Mucosa of descending colon (tissue), 3 donors: ENCODE results near the gene PTPRK. TPM values are rescaled to one million over a fixed set of nuclear protein-coding genes. Genes with fewer than 3 reads are reported as not detected.

Experiments used
- ATAC-seq: fragments of 200-7000 bp; cut with Tn5 transposase; one replicate; pipeline ENCODE4 v1.9.1; 2020; ENCODE audit warnings: mild to moderate bottlenecking, moderate library complexity
- DNase-seq, 3 donors: peaks; one replicate each; pipeline ENCODE4 v3.0.0-alpha.2; 2020
- H3K36me3 ChIP-seq: fragments of 200-600 bp; one replicate; pipeline ENCODE4 v1.8.0; 2021; ENCODE audit warnings: low read depth, mild to moderate bottlenecking
- H3K4me1 ChIP-seq: fragments of 200-600 bp; one replicate; pipeline ENCODE4 v1.8.0; 2021; ENCODE audit warnings: low read depth, mild to moderate bottlenecking
- H3K4me3 ChIP-seq: fragments of 200-600 bp; one replicate; pipeline ENCODE4 v1.8.0; 2021; ENCODE audit warnings: mild to moderate bottlenecking
- H3K9me3 ChIP-seq: fragments of 200-600 bp; one replicate; pipeline ENCODE4 v1.8.0; 2021; ENCODE audit warnings: mild to moderate bottlenecking
- intact Hi-C, 2 donors: fragments of 100-400 bp; cut with DNase I in 1 of 2; cut with micrococcal nuclease in 1 of 2; formaldehyde crosslinking; loops; one replicate each; pipeline versions ENCODE4 v1.11.0 to v1.11.1; 2022; cut with DNase I, micrococcal nuclease
- total RNA-seq, 3 donors: library from RNA; stranded (reverse); fragmentation: NEBNext Ultra II Directional in 2 of 3; extraction: Animal tissue kit (Norgen Biotek cat#: 25700) in 2 of 3; gene quantifications; one replicate each; pipeline versions ENCODE4 v1.2.1 to v1.2.4, GENCODE V29; 2021 to 2023
- TF ChIP-seq, protein P1 (sequence below): fragments of 200-600 bp; IDR thresholded peaks from one replicate; pipeline ENCODE4 v1.8.0; 2022; ENCODE audit warnings: antibody characterized with exemption, mild to moderate bottlenecking
- donor health status: DM: no; HTN: no; CAD: no; lungs with moderate emphysema.
- donor health status: DM: no; HTN: no; CAD: no.
- donor health status: DM: no; HTN: yes; CAD: no.

The PTPRK gene
- total RNA-seq, 3 donors from 2014 or later, result 75.9 to 159 (median 86.7) TPM

DNA sequence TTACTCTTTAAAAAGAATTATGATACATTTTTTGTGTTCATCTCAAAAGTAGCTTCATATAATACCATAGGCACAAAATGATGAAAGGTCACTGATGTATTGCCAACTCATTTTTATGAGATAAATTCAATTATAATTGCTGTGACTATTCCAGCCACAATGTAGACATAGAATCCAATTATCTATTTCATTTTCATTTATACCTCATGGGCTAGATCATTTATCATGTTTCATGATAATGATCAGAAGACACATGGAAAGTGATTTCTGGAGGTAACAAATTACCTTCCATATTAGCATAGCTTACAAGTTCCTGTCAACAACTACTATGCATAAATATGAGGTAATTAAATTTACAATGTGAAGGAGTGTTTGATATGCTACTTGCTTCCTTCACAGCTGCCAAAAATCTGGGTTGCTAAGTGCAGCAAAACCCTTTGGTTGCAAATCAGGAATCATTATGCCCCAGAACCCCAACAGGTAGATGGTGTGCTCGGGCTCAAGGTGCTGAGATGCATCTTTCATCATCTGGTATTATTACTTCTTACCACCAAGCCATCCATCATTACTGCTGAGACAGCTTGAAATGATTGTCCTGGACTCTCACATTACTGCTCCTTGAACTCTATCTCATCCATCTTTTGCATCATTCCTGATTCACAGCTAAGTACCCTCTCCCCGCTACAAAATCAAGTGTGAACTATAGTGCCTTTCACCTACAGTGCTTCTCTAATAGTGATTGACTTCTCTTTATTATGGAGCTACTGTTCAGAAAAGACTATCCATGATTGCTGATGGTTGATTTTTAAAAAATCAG, 313.6 kb downstream of the PTPRK start:
- H3K36me3 ChIP-seq, result no peaks in the 10 kb centered on the region
- intact Hi-C loops, result no loop called here
- TF ChIP-seq, protein P1, sequence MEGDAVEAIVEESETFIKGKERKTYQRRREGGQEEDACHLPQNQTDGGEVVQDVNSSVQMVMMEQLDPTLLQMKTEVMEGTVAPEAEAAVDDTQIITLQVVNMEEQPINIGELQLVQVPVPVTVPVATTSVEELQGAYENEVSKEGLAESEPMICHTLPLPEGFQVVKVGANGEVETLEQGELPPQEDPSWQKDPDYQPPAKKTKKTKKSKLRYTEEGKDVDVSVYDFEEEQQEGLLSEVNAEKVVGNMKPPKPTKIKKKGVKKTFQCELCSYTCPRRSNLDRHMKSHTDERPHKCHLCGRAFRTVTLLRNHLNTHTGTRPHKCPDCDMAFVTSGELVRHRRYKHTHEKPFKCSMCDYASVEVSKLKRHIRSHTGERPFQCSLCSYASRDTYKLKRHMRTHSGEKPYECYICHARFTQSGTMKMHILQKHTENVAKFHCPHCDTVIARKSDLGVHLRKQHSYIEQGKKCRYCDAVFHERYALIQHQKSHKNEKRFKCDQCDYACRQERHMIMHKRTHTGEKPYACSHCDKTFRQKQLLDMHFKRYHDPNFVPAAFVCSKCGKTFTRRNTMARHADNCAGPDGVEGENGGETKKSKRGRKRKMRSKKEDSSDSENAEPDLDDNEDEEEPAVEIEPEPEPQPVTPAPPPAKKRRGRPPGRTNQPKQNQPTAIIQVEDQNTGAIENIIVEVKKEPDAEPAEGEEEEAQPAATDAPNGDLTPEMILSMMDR, result no peak

DNA sequence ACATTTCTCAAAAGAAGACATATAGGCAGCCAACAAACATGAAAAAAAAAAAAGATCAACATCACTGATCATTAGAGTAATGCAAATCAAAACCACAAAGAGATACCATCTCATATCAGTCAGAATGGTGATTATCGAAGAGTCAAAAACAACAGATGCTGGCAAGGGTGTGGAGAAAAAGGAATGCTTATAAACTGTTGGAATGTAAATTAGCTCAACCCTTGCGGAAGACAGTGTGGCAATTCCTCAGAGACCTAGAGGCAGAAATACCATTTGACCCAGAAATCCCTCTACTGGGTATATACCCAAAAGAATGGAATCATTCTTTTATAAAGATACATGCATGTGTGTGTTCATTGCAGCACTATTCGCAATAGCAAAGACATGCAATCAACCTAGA, 315.8 kb downstream of the PTPRK start:
- DNase-seq, result no peak
- Histone ChIP-seq H3K9me3 (no peaks in the 10 kb centered on the region), H3K4me3 (no peak overlapping the region), H3K36me3 (no peaks in the 10 kb centered on the region), H3K4me1 (no peaks in the 10 kb centered on the region)
- TF ChIP-seq, protein P1, result no peak
- ATAC-seq, result no peak
- intact Hi-C loops, result no loop called here

More for the DNA sequence above, 313.6 kb downstream of the PTPRK start:
- Histone ChIP-seq H3K4me3 (no peak overlapping the region), H3K4me1 (no peaks in the 10 kb centered on the region), H3K9me3 (no peaks in the 10 kb centered on the region)
- no peak for DNase-seq
- no peak for ATAC-seq

DNA sequence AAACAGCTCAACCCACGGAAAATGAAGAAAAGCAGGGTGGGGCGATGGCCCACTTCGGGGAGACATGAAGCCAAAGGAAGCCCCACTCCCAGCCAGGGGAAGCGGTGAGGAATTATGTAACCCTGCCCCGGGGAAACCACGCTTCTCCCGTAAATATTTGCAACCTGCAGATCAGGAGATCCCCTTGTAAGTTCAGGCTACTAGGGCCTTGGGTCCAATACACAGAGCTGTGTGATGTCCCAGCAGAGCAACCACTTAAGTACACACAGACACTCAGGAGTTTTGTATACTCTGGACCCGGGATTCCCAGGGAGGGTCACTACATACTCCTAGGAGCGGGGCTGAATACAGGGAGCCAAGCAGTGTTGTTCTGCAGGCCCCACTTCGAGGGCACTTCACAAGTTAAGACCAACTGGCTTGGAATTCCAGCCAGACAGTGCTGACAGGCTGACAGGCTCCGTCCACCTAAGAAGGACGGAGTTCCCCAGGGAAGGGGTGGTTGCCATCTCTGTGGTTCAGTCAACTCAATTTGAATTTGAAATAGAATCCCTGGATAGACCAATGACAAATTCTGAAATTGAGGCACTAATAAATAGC, 318.1 kb downstream of the PTPRK start:
- intact Hi-C loops, result no loop called here
- Histone ChIP-seq H3K4me1 (no peaks in the 10 kb centered on the region), H3K4me3 (no peak overlapping the region), H3K9me3 (no peaks in the 10 kb centered on the region), H3K36me3 (no peaks in the 10 kb centered on the region)
- TF ChIP-seq, protein P1, result no peak
- ATAC-seq (no peak), DNase-seq (no peak)

- DNase-seq, result no peak
- no peak overlapping the region for H3K4me3 ChIP-seq
- intact Hi-C loops, result no loop called here
- no peaks in the 10 kb centered on the region for H3K9me3 ChIP-seq
- no peak for ATAC-seq
- no peaks in the 10 kb centered on the region for H3K36me3 ChIP-seq
- no peaks in the 10 kb centered on the region for H3K4me1 ChIP-seq
- TF ChIP-seq, protein P1, result no peak
Observed at GRCh38 chr6:128200789-128201188, 319.6 kb downstream of the PTPRK start.

- H3K4me1 ChIP-seq, result no peaks in the 10 kb centered on the region
- ATAC-seq, result no peak
- intact Hi-C loops, result no loop called here
- H3K4me3 ChIP-seq, result no peak overlapping the region
- no peaks in the 10 kb centered on the region for H3K36me3 ChIP-seq
- TF ChIP-seq, protein P1, result no peak
- H3K9me3 ChIP-seq, result no peaks in the 10 kb centered on the region
- DNase-seq, result no peak
Observed at GRCh38 chr6:128199461-128199860, 320.9 kb downstream of the PTPRK start.
